Uterus (tissue), 2 donors: ENCODE measurements around the gene PLD5.

Source experiments
- CTCF ChIP-seq, 4 experiments: fragments of 200-600 bp in 2 of 4; fragments of 450-650 bp in 2 of 4; sonication (generic) in 2 of 4; IDR thresholded peaks; one replicate each; pipeline ENCODE4 v1.5.1; 2016 to 2019; ENCODE audit warnings: antibody characterized with exemption in 4 of 4, mild to moderate bottlenecking in 2 of 4, moderate library complexity in 1 of 4
- POLR2A ChIP-seq, 2 donors: fragments of 450-650 bp; IDR thresholded peaks; one replicate each; pipeline ENCODE4 v1.6.1; 2016; ENCODE audit warnings: antibody characterized with exemption in 2 of 2, mild to moderate bottlenecking in 1 of 2, moderate library complexity in 1 of 2

- TF ChIP-seq POLR2A (IDR thresholded peaks at IDR 0.05), result no peak
- no peak for TF ChIP-seq CTCF (IDR thresholded peaks at IDR 0.05)
Observed at GRCh38 chr1:242228991-242229390, 295.5 kb downstream of the PLD5 start.
